ENCODE data around the gene TNS1. TPM values are rescaled to one million over a fixed set of nuclear protein-coding genes. Genes with fewer than 3 reads are reported as not detected.

TNS1 gene
- total RNA-seq, 1 experiment from 2014 or later: 4.5 TPM

DNA sequence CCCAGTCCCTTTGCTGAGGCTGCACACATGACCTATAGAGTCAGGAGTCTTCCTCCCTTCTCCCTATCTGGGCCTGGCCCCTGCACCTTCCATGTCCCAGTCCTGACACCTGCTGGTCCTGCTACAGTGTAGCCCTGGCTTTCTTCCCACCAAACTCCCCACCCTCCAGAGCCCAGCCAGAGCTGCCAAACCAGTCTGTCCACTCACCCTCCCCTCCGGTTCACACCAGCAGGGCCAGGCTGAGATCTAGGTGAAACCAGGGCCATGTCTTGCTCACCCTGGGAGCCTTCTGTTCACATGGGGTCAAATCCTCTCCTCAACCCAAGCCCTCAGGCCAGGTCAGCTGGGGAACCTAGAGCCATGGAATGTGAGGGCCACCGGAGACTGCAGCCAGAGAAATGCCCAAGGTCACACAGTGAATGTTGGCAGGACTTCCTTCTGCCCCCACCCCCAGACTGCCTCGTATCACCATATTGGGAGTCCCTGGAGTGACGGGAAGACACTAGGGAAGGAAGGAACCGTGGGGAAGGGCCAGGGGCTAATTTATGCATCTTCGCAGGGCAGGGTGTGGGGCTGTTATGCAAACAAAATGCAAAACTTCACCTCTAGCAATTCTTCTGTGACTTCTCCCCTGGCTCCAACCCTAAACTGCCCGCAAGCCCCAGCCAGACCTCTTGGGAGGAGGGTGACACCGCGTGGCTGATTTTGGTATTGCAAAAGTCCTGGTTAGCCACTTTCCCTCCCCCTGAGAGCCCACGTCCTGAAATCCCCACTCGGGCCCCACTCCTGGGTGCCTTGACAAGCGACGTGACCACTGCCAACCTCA, 14.6 kb downstream of the TNS1 start (continued):
- TF ChIP-seq, protein P1, sequence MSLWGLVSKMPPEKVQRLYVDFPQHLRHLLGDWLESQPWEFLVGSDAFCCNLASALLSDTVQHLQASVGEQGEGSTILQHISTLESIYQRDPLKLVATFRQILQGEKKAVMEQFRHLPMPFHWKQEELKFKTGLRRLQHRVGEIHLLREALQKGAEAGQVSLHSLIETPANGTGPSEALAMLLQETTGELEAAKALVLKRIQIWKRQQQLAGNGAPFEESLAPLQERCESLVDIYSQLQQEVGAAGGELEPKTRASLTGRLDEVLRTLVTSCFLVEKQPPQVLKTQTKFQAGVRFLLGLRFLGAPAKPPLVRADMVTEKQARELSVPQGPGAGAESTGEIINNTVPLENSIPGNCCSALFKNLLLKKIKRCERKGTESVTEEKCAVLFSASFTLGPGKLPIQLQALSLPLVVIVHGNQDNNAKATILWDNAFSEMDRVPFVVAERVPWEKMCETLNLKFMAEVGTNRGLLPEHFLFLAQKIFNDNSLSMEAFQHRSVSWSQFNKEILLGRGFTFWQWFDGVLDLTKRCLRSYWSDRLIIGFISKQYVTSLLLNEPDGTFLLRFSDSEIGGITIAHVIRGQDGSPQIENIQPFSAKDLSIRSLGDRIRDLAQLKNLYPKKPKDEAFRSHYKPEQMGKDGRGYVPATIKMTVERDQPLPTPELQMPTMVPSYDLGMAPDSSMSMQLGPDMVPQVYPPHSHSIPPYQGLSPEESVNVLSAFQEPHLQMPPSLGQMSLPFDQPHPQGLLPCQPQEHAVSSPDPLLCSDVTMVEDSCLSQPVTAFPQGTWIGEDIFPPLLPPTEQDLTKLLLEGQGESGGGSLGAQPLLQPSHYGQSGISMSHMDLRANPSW (CRISPR knock-in tag; conservative IDR thresholded peaks at IDR 0.05; ENCODE audit: low read depth): 0 out of 2 replicates have a peak, but pooled peaks have one; percentile 70
- TF ChIP-seq SOX15 (CRISPR knock-in tag; IDR thresholded peaks at IDR 0.05) (no peak), CREM (CRISPR knock-in tag; IDR thresholded peaks at IDR 0.05) (0 out of 2 replicates have a peak, but pooled peaks have one; percentile 1), OVOL2 (CRISPR knock-in tag; IDR thresholded peaks at IDR 0.05; ENCODE audit: borderline replicate concordance) (no peak), GABPB1 (CRISPR knock-in tag; IDR thresholded peaks at IDR 0.05) (no peak), SP1 (CRISPR knock-in tag; conservative IDR thresholded peaks at IDR 0.05) (peak; percentile 62; the same call in 1 of the 2 replicates), CBFB (CRISPR knock-in tag; IDR thresholded peaks at IDR 0.05; ENCODE audit: low read depth) (0 out of 2 replicates have a peak, but pooled peaks have one; percentile 81), NR3C1 (CRISPR knock-in tag; conservative IDR thresholded peaks at IDR 0.05; ENCODE audit: low read depth) (no peak; the same call in 1 of the 2 replicates), ZNF232 (CRISPR knock-in tag; IDR thresholded peaks at IDR 0.05) (no peak)
- TF ChIP-seq, protein P2, sequence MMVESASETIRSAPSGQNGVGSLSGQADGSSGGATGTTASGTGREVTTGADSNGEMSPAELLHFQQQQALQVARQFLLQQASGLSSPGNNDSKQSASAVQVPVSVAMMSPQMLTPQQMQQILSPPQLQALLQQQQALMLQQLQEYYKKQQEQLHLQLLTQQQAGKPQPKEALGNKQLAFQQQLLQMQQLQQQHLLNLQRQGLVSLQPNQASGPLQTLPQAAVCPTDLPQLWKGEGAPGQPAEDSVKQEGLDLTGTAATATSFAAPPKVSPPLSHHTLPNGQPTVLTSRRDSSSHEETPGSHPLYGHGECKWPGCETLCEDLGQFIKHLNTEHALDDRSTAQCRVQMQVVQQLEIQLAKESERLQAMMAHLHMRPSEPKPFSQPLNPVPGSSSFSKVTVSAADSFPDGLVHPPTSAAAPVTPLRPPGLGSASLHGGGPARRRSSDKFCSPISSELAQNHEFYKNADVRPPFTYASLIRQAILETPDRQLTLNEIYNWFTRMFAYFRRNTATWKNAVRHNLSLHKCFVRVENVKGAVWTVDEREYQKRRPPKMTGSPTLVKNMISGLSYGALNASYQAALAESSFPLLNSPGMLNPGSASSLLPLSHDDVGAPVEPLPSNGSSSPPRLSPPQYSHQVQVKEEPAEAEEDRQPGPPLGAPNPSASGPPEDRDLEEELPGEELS (CRISPR knock-in tag; IDR thresholded peaks at IDR 0.05): no peak
- TF ChIP-seq, protein P3, sequence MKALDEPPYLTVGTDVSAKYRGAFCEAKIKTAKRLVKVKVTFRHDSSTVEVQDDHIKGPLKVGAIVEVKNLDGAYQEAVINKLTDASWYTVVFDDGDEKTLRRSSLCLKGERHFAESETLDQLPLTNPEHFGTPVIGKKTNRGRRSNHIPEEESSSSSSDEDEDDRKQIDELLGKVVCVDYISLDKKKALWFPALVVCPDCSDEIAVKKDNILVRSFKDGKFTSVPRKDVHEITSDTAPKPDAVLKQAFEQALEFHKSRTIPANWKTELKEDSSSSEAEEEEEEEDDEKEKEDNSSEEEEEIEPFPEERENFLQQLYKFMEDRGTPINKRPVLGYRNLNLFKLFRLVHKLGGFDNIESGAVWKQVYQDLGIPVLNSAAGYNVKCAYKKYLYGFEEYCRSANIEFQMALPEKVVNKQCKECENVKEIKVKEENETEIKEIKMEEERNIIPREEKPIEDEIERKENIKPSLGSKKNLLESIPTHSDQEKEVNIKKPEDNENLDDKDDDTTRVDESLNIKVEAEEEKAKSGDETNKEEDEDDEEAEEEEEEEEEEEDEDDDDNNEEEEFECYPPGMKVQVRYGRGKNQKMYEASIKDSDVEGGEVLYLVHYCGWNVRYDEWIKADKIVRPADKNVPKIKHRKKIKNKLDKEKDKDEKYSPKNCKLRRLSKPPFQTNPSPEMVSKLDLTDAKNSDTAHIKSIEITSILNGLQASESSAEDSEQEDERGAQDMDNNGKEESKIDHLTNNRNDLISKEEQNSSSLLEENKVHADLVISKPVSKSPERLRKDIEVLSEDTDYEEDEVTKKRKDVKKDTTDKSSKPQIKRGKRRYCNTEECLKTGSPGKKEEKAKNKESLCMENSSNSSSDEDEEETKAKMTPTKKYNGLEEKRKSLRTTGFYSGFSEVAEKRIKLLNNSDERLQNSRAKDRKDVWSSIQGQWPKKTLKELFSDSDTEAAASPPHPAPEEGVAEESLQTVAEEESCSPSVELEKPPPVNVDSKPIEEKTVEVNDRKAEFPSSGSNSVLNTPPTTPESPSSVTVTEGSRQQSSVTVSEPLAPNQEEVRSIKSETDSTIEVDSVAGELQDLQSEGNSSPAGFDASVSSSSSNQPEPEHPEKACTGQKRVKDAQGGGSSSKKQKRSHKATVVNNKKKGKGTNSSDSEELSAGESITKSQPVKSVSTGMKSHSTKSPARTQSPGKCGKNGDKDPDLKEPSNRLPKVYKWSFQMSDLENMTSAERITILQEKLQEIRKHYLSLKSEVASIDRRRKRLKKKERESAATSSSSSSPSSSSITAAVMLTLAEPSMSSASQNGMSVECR (CRISPR knock-in tag; IDR thresholded peaks at IDR 0.05; ENCODE audit: borderline replicate concordance): peak; percentile 47; the same call in 1 of the 2 replicates
- TF ChIP-seq, protein P4, sequence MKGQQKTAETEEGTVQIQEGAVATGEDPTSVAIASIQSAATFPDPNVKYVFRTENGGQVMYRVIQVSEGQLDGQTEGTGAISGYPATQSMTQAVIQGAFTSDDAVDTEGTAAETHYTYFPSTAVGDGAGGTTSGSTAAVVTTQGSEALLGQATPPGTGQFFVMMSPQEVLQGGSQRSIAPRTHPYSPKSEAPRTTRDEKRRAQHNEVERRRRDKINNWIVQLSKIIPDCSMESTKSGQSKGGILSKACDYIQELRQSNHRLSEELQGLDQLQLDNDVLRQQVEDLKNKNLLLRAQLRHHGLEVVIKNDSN (CRISPR knock-in tag; IDR thresholded peaks at IDR 0.05): no peak; the same call in 1 of the 2 replicates
- TF ChIP-seq, protein P5, sequence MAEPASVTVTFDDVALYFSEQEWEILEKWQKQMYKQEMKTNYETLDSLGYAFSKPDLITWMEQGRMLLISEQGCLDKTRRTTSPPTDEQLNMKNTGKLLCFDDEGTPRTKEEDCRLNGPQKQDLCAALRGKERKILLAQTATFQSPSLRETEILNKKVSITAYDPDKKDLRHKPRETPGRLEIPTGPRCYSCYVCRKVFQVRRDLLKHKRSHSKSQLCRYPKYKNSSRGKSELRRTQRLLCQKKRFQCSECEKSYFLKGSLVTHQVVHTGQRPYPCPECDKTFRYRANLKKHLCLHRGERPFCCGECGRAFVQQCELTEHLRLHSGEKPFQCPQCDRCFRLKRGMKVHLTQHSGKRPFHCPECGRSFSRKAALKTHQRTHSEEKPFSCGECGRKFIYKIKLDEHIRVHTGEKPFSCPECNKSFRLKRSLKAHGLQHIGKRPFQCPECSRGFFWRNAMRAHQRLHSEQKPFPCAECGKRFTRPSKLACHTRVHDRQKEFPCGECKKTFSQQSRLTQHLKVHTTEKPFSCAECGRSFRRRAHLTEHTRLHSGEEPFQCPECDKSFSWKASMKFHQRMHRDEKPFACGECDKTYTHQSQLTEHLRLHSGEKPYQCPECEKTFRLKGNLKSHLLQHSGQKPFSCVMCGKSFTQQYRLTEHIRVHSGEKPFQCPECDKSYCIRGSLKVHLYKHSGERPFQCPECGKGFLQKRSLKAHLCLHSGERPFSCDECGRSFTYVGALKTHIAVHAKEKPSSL (CRISPR knock-in tag; conservative IDR thresholded peaks at IDR 0.05): no peak
- TF ChIP-seq, protein P6, sequence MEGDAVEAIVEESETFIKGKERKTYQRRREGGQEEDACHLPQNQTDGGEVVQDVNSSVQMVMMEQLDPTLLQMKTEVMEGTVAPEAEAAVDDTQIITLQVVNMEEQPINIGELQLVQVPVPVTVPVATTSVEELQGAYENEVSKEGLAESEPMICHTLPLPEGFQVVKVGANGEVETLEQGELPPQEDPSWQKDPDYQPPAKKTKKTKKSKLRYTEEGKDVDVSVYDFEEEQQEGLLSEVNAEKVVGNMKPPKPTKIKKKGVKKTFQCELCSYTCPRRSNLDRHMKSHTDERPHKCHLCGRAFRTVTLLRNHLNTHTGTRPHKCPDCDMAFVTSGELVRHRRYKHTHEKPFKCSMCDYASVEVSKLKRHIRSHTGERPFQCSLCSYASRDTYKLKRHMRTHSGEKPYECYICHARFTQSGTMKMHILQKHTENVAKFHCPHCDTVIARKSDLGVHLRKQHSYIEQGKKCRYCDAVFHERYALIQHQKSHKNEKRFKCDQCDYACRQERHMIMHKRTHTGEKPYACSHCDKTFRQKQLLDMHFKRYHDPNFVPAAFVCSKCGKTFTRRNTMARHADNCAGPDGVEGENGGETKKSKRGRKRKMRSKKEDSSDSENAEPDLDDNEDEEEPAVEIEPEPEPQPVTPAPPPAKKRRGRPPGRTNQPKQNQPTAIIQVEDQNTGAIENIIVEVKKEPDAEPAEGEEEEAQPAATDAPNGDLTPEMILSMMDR (IDR thresholded peaks at IDR 0.05): peak; percentile 89

All from WTC11 (cell line).